ENCODE results near the gene AQP12A. TPM values are rescaled to one million over a fixed set of nuclear protein-coding genes. Genes with fewer than 3 reads are reported as not detected.

The AQP12A gene
- total RNA-seq, 3 donors from 2014 or later = not detected

GRCh38 chr2:240644171-240644651 lies 47.5 kb upstream of the AQP12A start:
- intact Hi-C loops (cut with DNase I; ENCODE audit: low total_unique reads) = no loop called here
- H3K27ac ChIP-seq = no peak overlapping the region
- H3K36me3 ChIP-seq = no peaks in the 10 kb centered on the region
- H3K9me3 ChIP-seq = no peaks in the 10 kb centered on the region
- H3K4me1 ChIP-seq = no peaks in the 10 kb centered on the region
- peak in 1 of 2 donors; percentile 10 for DNase-seq (ENCODE audit: low spot score in 2 of 2)
- peaks cover 0 to 59% of the 10 kb centered on the region in 2 donors for H3K27me3 ChIP-seq
- no peak overlapping the region for H3K4me3 ChIP-seq
- TF ChIP-seq POLR2A (IDR thresholded peaks at IDR 0.05) (no peak), CTCF (IDR thresholded peaks at IDR 0.05) (no peak), POLR2AphosphoS5 (IDR thresholded peaks at IDR 0.05) (no peak)

- intact Hi-C loops (cut with DNase I; ENCODE audit: low total_unique reads) = no loop called here
- no peaks in the 10 kb centered on the region for H3K36me3 ChIP-seq
- peaks cover 0 to 59% of the 10 kb centered on the region in 2 donors for H3K27me3 ChIP-seq
- no peak overlapping the region for H3K27ac ChIP-seq
- no peaks in the 10 kb centered on the region for H3K4me1 ChIP-seq
- DNase-seq (ENCODE audit: low spot score in 2 of 2) = no peak
- no peak overlapping the region for H3K4me3 ChIP-seq
- H3K9me3 ChIP-seq = no peaks in the 10 kb centered on the region
- no peak for TF ChIP-seq CTCF (IDR thresholded peaks at IDR 0.05)
- no peak for TF ChIP-seq POLR2A (IDR thresholded peaks at IDR 0.05)
- TF ChIP-seq POLR2AphosphoS5 (IDR thresholded peaks at IDR 0.05) = no peak
These were observed 46.8 kb upstream of the AQP12A start for GRCh38 chr2:240644859-240645301.

DNA sequence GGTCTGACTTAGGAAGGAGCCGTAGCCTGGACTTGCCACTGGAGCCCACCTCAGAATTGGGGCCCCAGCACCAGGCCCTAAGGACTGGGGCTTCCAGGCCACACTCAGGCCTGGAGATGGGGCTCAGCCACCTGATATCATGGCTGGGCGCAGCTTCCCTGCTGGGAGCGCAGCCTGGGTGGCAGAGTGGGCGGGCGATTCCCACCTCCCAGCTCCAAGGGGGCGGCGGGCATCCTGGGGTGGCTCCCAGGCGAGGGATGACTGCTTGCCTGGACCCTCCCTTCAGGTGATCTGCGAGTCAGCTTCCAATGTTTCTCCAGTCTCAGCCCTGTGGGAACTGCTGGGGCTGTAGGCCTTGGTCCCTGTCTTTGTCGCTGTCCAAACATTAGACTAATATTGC lies 46.3 kb upstream of the AQP12A start:
- DNase-seq (ENCODE audit: low spot score in 2 of 2) = no peak

DNA sequence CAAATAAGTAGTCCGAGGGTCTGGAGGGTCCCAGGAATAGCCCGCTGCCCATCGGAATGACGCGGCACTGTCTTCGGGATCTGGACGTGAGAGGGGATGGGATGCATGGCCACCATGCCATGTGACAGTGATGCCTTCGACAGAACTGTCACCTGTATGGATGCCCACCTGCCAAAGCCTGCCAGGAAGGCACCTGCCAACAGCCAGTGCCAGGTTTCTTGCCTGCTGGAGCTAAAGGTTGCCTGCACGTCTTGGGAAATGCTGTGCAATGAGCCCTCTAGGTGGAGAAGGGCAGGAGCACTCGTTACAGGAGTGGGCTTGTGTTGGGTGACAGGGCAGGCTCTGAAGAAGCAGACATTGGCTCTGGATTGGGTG lies 45.9 kb upstream of the AQP12A start:
- peak in 1 of 2 donors; percentile 10 for DNase-seq (ENCODE audit: low spot score in 2 of 2)
- intact Hi-C loops (cut with DNase I; ENCODE audit: low total_unique reads) = no loop called here
- Histone ChIP-seq H3K4me3 (no peak overlapping the region), H3K4me1 (no peaks in the 10 kb centered on the region), H3K36me3 (no peaks in the 10 kb centered on the region), H3K27ac (no peak overlapping the region), H3K9me3 (no peaks in the 10 kb centered on the region), H3K27me3 (peaks cover 0 to 66% of the 10 kb centered on the region in 2 donors)
- TF ChIP-seq POLR2AphosphoS5 (IDR thresholded peaks at IDR 0.05) = no peak
- no peak for TF ChIP-seq CTCF (IDR thresholded peaks at IDR 0.05)
- TF ChIP-seq POLR2A (IDR thresholded peaks at IDR 0.05) = no peak

More for the DNA sequence above, 46.3 kb upstream of the AQP12A start:
- Histone ChIP-seq H3K36me3 (no peaks in the 10 kb centered on the region), H3K9me3 (no peaks in the 10 kb centered on the region), H3K4me1 (no peaks in the 10 kb centered on the region), H3K27ac (no peak overlapping the region), H3K27me3 (peaks cover 0 to 61% of the 10 kb centered on the region in 2 donors), H3K4me3 (no peak overlapping the region)
- no peak for TF ChIP-seq POLR2A (IDR thresholded peaks at IDR 0.05)
- no peak for TF ChIP-seq POLR2AphosphoS5 (IDR thresholded peaks at IDR 0.05)
- no peak for TF ChIP-seq CTCF (IDR thresholded peaks at IDR 0.05)
- intact Hi-C loops (cut with DNase I; ENCODE audit: low total_unique reads) = no loop called here

- Histone ChIP-seq H3K4me1 (no peaks in the 10 kb centered on the region), H3K9me3 (no peaks in the 10 kb centered on the region), H3K36me3 (no peaks in the 10 kb centered on the region), H3K27ac (no peak overlapping the region), H3K27me3 (peaks cover 0 to 71% of the 10 kb centered on the region in 2 donors), H3K4me3 (peak overlapping the region in 1 of 3 donors; percentile 13)
- intact Hi-C loops (cut with DNase I; ENCODE audit: low total_unique reads) = no loop called here
- TF ChIP-seq POLR2A (IDR thresholded peaks at IDR 0.05) (no peak), CTCF (IDR thresholded peaks at IDR 0.05) (no peak), POLR2AphosphoS5 (IDR thresholded peaks at IDR 0.05) (no peak)
- peak in 1 of 2 donors; percentile 2 for DNase-seq (ENCODE audit: low spot score in 2 of 2)
These were observed 45.3 kb upstream of the AQP12A start for GRCh38 chr2:240646176-240646899.
